ENCODE results near the gene RUNX1.

The RUNX1 gene

DNA sequence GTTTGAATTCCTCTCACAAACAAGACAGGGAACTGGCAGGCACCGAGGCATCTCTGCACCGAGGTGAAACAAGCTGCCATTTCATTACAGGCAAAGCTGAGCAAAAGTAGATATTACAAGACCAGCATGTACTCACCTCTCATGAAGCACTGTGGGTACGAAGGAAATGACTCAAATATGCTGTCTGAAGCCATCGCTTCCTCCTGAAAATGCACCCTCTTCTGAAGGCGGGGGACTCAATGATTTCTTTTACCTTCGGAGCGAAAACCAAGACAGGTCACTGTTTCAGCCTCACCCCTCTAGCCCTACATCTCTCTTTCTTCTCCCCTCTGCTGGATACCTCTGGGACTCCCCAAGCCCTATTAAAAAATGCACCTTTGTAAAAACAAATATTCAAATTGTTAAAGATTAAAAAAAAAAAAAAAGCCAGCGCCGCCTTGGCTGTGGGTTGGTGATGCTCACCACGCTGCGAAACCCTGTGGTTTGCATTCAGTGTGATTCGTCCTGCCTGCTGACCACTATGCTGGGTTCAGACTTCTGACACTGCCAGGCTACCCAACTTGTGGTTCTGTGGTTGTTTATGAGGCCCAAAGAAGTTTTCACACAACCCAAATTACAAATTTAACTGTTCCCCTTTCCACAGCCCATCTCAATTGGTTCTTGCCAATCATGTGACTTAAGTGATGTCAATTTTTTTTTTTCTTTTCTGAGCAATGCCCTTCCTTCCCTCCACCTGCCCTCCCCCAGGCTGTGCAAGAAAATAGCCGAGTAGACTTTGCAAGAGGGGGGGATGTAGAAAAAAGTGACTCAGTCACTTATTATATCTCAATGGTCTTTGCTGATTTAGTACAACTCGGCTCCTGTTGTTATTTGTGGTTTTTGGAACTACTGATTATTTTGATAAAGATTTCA lies at the start of gene RUNX1:
RUNX1 (minus strand) TSS at position 597 of the 912 bp plus-strand sequence.
- TF ChIP-seq CTCF (IDR thresholded peaks at IDR 0.05): no peak

DNA sequence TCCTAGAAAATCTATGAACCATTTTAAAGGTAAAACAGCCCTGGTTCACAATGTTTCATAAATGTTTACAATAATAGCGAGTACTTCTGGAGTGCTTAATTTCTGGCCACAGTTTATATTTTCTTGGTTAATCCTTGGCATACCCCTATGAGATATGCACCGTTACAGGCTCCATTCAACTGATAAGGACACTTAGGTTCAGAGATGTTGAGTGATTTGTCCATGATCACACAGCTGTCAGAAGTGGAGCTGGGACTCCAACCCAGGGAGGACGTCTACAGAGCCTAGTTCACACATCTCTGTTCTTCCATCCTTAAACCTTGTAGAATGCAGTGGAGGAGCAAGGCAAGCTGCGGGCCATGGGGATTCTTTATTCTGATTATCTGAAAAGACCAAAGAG lies 48.4 kb upstream of the RUNX1 start:
- no peak for TF ChIP-seq CTCF (IDR thresholded peaks at IDR 0.05)

GRCh38 chr21:35096959-35097358 lies 47.9 kb upstream of the RUNX1 start:
- TF ChIP-seq CTCF (IDR thresholded peaks at IDR 0.05): no peak

DNA sequence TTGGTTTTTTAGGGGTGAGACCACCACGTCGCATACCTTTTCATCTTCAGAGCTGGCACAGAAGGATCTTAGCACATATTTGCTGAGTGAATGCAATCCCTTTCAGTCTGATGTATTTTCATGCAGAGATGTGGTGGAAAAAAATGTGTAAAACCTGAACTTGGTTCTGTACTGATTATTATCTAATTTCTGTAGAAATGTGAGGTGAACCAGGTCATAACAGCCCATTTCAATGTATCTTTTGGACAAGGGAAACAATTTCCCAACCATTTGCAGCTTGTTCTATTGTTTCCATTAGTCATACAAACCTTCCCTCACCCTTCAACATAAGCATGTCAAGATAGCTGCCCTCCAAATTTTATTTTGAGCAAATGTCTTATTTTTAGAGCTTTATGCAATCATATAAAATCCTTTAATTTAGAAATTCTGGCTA lies 46.8 kb upstream of the RUNX1 start:
- no peak for TF ChIP-seq CTCF (IDR thresholded peaks at IDR 0.05)

DNA sequence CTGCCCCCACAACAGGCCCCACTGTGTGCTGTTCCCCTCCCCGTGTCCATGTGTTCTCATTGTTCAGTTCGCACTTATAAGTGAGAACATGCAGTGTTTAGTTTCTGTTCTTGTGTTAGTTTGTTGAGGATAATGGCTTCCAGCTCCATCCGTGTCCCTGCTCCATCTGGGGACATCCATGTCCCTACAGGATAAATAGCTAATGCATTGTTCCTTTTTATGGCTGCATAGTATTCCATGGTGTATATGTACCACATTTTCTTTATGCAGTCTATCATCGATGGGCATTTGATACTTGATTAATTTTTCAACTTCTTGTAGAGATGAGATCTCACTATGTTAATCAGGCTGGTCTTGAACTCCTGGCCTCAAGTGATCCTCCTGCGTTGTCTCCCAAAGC lies 44.4 kb upstream of the RUNX1 start:
- TF ChIP-seq CTCF (IDR thresholded peaks at IDR 0.05): no peak

GRCh38 chr21:35091496-35091895 lies 42.4 kb upstream of the RUNX1 start:
- no peak for TF ChIP-seq CTCF (IDR thresholded peaks at IDR 0.05)

GRCh38 chr21:35090403-35090802 lies 41.3 kb upstream of the RUNX1 start:
- no peak for TF ChIP-seq CTCF (IDR thresholded peaks at IDR 0.05)

All from LNCAP (cell line).